Upper lobe of left lung (tissue), 4 donors: ENCODE data around the gene TAX1BP3.

Source experiments
- CTCF ChIP-seq, 6 experiments: fragments of 450-650 bp in 4 of 6; fragments of 200-600 bp in 2 of 6; sonication (generic) in 2 of 6; IDR thresholded peaks; one replicate each; pipeline ENCODE4 v1.5.1; 2016 to 2019; ENCODE audit warnings: antibody characterized with exemption in 6 of 6
- EP300 ChIP-seq, 4 donors: sonication (generic); formaldehyde crosslinking; IDR thresholded peaks; one replicate each; pipeline ENCODE4 v1.5.1; 2017; ENCODE audit warnings: antibody characterized with exemption in 4 of 4, control low read depth in 2 of 4
- POLR2A ChIP-seq, 4 donors: fragments of 450-650 bp; IDR thresholded peaks; one replicate each; pipeline ENCODE4 v1.5.1; 2016 to 2017; ENCODE audit warnings: antibody characterized with exemption in 4 of 4, mild to moderate bottlenecking in 2 of 4
- POLR2AphosphoS5 ChIP-seq, 2 donors: sonication (generic); formaldehyde crosslinking; IDR thresholded peaks; one replicate each; pipeline ENCODE4 v1.5.1; 2017; ENCODE audit warnings: antibody characterized with exemption in 2 of 2

- TF ChIP-seq POLR2A (IDR thresholded peaks at IDR 0.05): no peak
- TF ChIP-seq CTCF (IDR thresholded peaks at IDR 0.05): no peak
- TF ChIP-seq POLR2AphosphoS5 (IDR thresholded peaks at IDR 0.05): no peak
- no peak for TF ChIP-seq EP300 (IDR thresholded peaks at IDR 0.05)
These were observed 40.0 kb upstream of the TAX1BP3 start for GRCh38 chr17:3708366-3708765.
